ENCODE measurements around the gene PDE5A. TPM values are rescaled to one million over a fixed set of nuclear protein-coding genes. Genes with fewer than 3 reads are reported as not detected.

PDE5A gene
- total and polyA plus RNA-seq, 2 donors from 2014 or later, result 3.9 to 29.4 TPM

DNA sequence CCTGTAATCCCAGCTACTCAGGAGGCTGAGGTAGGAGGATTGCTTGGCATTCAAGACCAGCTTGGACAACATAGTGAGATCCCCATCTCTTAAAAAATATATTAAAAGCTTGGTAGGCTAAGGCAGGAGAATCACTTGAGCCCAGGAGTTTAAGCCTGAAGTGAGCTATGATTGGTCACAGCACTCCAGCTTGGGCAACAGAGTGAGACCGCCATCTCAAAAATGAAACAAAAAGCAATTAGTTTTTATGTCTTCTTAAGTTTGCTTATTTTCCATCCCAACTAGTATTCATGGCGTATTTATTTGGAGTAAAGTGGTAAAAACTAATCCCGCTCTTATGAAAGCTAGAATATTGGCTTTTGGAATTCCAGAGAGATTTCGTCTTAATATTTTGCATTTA lies 25.4 kb upstream of the PDE5A start:
- no peaks in the 10 kb centered on the region for H3K4me1 ChIP-seq (ENCODE audit: control insufficient read depth in 2 of 3, insufficient read depth in 2 of 3, low read depth in 1 of 3, low read length in 3 of 3)
- no peak for DNase-seq
- FAIRE-seq, result no peak
- intact Hi-C loops (cut with DNase I), result no loop called here
- H3K9ac ChIP-seq (ENCODE audit: low read length in 3 of 3), result no peak overlapping the region
- H3K27me3 ChIP-seq (ENCODE audit: control insufficient read depth, insufficient read depth, low read length), result no peaks in the 10 kb centered on the region
- H3K36me3 ChIP-seq (ENCODE audit: control insufficient read depth in 2 of 3, insufficient read depth in 3 of 3, low read length in 3 of 3), result no peaks in the 10 kb centered on the region
- no peak overlapping the region for H3K27ac ChIP-seq (ENCODE audit: low read depth in 2 of 2, low read length in 2 of 2)
- no peak overlapping the region for H3K4me3 ChIP-seq (ENCODE audit: low read length in 3 of 3)
- no peaks in the 10 kb centered on the region for H3K9me3 ChIP-seq (ENCODE audit: control insufficient read depth in 2 of 3, insufficient read depth in 1 of 3, low read length in 3 of 3)
- TF ChIP-seq, protein P1, sequence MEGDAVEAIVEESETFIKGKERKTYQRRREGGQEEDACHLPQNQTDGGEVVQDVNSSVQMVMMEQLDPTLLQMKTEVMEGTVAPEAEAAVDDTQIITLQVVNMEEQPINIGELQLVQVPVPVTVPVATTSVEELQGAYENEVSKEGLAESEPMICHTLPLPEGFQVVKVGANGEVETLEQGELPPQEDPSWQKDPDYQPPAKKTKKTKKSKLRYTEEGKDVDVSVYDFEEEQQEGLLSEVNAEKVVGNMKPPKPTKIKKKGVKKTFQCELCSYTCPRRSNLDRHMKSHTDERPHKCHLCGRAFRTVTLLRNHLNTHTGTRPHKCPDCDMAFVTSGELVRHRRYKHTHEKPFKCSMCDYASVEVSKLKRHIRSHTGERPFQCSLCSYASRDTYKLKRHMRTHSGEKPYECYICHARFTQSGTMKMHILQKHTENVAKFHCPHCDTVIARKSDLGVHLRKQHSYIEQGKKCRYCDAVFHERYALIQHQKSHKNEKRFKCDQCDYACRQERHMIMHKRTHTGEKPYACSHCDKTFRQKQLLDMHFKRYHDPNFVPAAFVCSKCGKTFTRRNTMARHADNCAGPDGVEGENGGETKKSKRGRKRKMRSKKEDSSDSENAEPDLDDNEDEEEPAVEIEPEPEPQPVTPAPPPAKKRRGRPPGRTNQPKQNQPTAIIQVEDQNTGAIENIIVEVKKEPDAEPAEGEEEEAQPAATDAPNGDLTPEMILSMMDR (IDR thresholded peaks at IDR 0.05; ENCODE audit: borderline replicate concordance, extremely low read depth, insufficient read depth), result no peak

DNA sequence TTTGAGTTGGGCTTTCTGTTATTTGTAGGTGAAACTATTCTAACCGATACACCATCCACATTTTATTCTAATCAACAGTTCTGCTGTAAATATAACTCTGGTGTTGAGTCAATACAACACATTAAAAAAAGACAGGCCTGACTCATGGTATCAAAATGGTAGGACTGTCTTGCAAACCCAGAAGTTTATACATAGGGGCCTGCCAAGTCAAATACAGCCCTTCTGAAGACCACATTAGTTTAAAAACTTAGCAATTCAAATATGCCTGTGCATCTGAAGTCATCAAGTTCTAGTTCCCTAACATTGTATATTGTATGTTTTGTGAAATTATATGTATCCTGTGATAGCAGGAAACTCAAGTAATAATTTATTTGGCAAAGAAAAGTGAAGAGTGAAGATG lies 24.4 kb upstream of the PDE5A start:
- FAIRE-seq, result no peak
- Histone ChIP-seq H3K9me3 (ENCODE audit: control insufficient read depth in 2 of 3, insufficient read depth in 1 of 3, low read length in 3 of 3) (no peaks in the 10 kb centered on the region), H3K36me3 (ENCODE audit: control insufficient read depth in 2 of 3, insufficient read depth in 3 of 3, low read length in 3 of 3) (no peaks in the 10 kb centered on the region), H3K27me3 (ENCODE audit: control insufficient read depth, insufficient read depth, low read length) (no peaks in the 10 kb centered on the region), H3K27ac (ENCODE audit: low read depth in 2 of 2, low read length in 2 of 2) (no peak overlapping the region), H3K4me3 (ENCODE audit: low read length in 3 of 3) (no peak overlapping the region), H3K4me1 (ENCODE audit: control insufficient read depth in 2 of 3, insufficient read depth in 2 of 3, low read depth in 1 of 3, low read length in 3 of 3) (no peaks in the 10 kb centered on the region), H3K9ac (ENCODE audit: low read length in 3 of 3) (no peak overlapping the region)
- TF ChIP-seq, protein P1 (IDR thresholded peaks at IDR 0.05; ENCODE audit: borderline replicate concordance, extremely low read depth, insufficient read depth), result no peak
- intact Hi-C loops (cut with DNase I), result no loop called here
- no peak for DNase-seq

DNA sequence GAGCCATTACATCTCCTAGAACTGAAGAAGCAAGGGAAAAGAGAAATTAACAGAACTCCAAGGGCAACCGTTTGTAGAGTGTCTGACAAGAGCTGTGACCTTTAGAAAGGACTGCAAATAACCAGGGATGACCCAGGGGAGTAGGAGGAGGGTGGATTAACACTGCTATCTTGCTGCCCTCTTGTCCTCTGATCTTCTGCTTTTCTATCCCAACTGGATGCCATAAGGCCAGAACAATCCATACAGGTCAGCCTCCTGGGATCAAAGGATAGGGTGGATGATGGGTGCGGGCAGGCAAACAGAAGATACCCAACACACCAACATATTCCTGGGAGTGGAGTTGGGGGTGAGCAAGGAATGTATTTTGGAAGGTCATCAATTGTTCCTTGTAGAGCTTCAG lies 19.8 kb upstream of the PDE5A start:
- no peak overlapping the region for H3K9ac ChIP-seq (ENCODE audit: low read length in 3 of 3)
- H3K9me3 ChIP-seq (ENCODE audit: control insufficient read depth in 2 of 3, insufficient read depth in 1 of 3, low read length in 3 of 3), result no peaks in the 10 kb centered on the region
- DNase-seq (no peak), FAIRE-seq (no peak)
- no peaks in the 10 kb centered on the region for H3K27me3 ChIP-seq (ENCODE audit: control insufficient read depth, insufficient read depth, low read length)
- no peak overlapping the region for H3K4me3 ChIP-seq (ENCODE audit: low read length in 3 of 3)
- H3K4me1 ChIP-seq (ENCODE audit: control insufficient read depth in 2 of 3, insufficient read depth in 2 of 3, low read depth in 1 of 3, low read length in 3 of 3), result peaks cover 0 to 14% (median 0%) of the 10 kb centered on the region in 3 donors
- H3K36me3 ChIP-seq (ENCODE audit: control insufficient read depth in 2 of 3, insufficient read depth in 3 of 3, low read length in 3 of 3), result no peaks in the 10 kb centered on the region
- intact Hi-C loops (cut with DNase I), result no loop called here
- no peak overlapping the region for H3K27ac ChIP-seq (ENCODE audit: low read depth in 2 of 2, low read length in 2 of 2)
- TF ChIP-seq, protein P1 (IDR thresholded peaks at IDR 0.05; ENCODE audit: borderline replicate concordance, extremely low read depth, insufficient read depth), result no peak

DNA sequence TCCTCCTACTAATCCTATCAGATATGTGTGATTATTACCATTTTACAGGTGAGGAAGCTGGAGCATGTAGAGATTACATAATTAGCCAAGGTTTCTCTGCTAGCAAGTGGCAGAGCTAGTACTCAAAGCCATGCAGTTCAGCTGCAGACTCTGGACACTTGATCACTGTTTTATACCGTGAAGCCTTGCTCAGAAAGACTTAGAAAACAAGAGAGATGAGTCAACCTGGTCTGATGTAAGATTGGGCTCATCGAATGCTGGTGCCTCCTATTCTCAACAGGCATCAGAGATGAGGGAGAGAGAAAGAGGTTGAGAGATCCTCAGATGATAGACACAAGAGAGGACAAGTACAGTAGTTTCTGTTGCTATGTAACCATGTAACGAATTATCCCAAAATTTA lies 19.0 kb upstream of the PDE5A start:
- no peak overlapping the region for H3K27ac ChIP-seq (ENCODE audit: low read depth in 2 of 2, low read length in 2 of 2)
- intact Hi-C loops (cut with DNase I), result no loop called here
- TF ChIP-seq, protein P1 (IDR thresholded peaks at IDR 0.05; ENCODE audit: borderline replicate concordance, extremely low read depth, insufficient read depth), result no peak
- DNase-seq (no peak), FAIRE-seq (no peak)
- H3K9me3 ChIP-seq (ENCODE audit: control insufficient read depth in 2 of 3, insufficient read depth in 1 of 3, low read length in 3 of 3), result no peaks in the 10 kb centered on the region
- H3K27me3 ChIP-seq (ENCODE audit: control insufficient read depth, insufficient read depth, low read length), result no peaks in the 10 kb centered on the region
- H3K9ac ChIP-seq (ENCODE audit: low read length in 3 of 3), result no peak overlapping the region
- no peaks in the 10 kb centered on the region for H3K36me3 ChIP-seq (ENCODE audit: control insufficient read depth in 2 of 3, insufficient read depth in 3 of 3, low read length in 3 of 3)
- H3K4me3 ChIP-seq (ENCODE audit: low read length in 3 of 3), result no peak overlapping the region
- H3K4me1 ChIP-seq (ENCODE audit: control insufficient read depth in 2 of 3, insufficient read depth in 2 of 3, low read depth in 1 of 3, low read length in 3 of 3), result peaks cover 0 to 14% (median 0%) of the 10 kb centered on the region in 3 donors

Measured in kidney (tissue), 14 donors.